Ishikawa (cell line): ENCODE results near the gene ABCD1.

Experiments
- CEBPB ChIP-seq: IDR thresholded peaks from 2 replicates; pipeline ENCODE4 v1.6.1; 2012
- CREB1 ChIP-seq: IDR thresholded peaks from 2 replicates; pipeline ENCODE4 v1.6.1; 2012; ENCODE audit warnings: low read depth
- EGR1 ChIP-seq: IDR thresholded peaks from 2 replicates; pipeline ENCODE4 v1.6.1; 2012
- EP300 ChIP-seq: IDR thresholded peaks from 2 replicates; pipeline ENCODE4 v1.6.1; 2012; ENCODE audit warnings: borderline replicate concordance
- FOXM1 ChIP-seq: IDR thresholded peaks from 2 replicates; pipeline ENCODE4 v1.6.1; 2012; ENCODE audit warnings: low read depth, borderline replicate concordance
- MAX ChIP-seq: IDR thresholded peaks from 2 replicates; pipeline ENCODE4 v1.6.1; 2012
- NFIC ChIP-seq: IDR thresholded peaks from 2 replicates; pipeline ENCODE4 v1.6.1; 2012
- RAD21 ChIP-seq: IDR thresholded peaks from 2 replicates; pipeline ENCODE4 v1.6.1; 2012; ENCODE audit warnings: low read depth
- REST ChIP-seq: IDR thresholded peaks from 2 replicates; pipeline ENCODE4 v1.6.1; 2012; ENCODE audit warnings: low read depth, mild to moderate bottlenecking
- TAF1 ChIP-seq: IDR thresholded peaks from 2 replicates; pipeline ENCODE4 v1.6.1; 2012; ENCODE audit warnings: low read depth, mild to moderate bottlenecking
- TCF12 ChIP-seq: IDR thresholded peaks from 2 replicates; pipeline ENCODE4 v1.6.1; 2012; ENCODE audit warnings: low read depth
- USF1 ChIP-seq: IDR thresholded peaks from 2 replicates; pipeline ENCODE4 v1.6.1; 2012
- YY1 ChIP-seq: IDR thresholded peaks from 2 replicates; pipeline ENCODE4 v1.6.1; 2012; ENCODE audit warnings: low read depth
- ZBTB7A ChIP-seq: IDR thresholded peaks from 2 replicates; pipeline ENCODE4 v1.6.1; 2012; ENCODE audit warnings: low read depth

- TF ChIP-seq CREB1 (no peak), ZBTB7A (no peak), TCF12 (no peak), EP300 (no peak), MAX (no peak), REST (no peak), USF1 (no peak), RAD21 (no peak), NFIC (no peak), TAF1 (no peak), CEBPB (no peak), FOXM1 (no peak), YY1 (no peak), EGR1 (no peak)
Observed at GRCh38 chrX:153766871-153767673, 42.4 kb downstream of the ABCD1 start.
